ENCODE results near the gene ID4. TPM values are rescaled to one million over a fixed set of nuclear protein-coding genes. Genes with fewer than 3 reads are reported as not detected.

Gene ID4
- total RNA-seq, 4 donors from 2014 or later, result 29.2 to 147 (median 57.5) TPM

GRCh38 chr6:19796452-19796851 lies 40.7 kb upstream of the ID4 start:
- DNase-seq, result no peak
- Histone ChIP-seq H3K4me3 (no peak overlapping the region), H3K27ac (no peak overlapping the region), H3K36me3 (no peaks in the 10 kb centered on the region), H3K27me3 (no peaks in the 10 kb centered on the region), H3K4me1 (no peaks in the 10 kb centered on the region), H3K9me3 (no peaks in the 10 kb centered on the region)
- TF ChIP-seq POLR2A (IDR thresholded peaks at IDR 0.05), result no peak
- TF ChIP-seq CTCF (IDR thresholded peaks at IDR 0.05), result no peak
- intact Hi-C loops (cut with DNase I; ENCODE audit: low total_unique reads), result no loop called here

DNA sequence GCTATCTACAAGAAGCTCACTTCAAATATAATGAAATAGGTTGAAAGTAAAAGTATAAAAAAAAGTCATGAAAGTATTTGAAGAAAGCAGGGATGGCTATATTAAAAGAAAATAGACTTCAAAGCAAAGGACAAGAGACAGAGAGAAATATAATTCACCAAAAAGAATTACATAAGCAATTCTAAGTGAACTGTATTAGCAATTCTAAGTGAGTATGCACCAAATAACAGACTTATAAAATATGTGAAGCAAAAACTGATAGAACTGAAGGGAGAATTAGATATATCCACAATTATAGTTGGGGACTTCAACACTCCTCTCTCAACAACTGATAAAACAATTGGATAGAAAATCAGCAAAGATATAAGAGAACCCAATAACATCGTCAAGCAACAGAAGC lies 38.8 kb upstream of the ID4 start:
- no peaks in the 10 kb centered on the region for H3K36me3 ChIP-seq
- no peak for DNase-seq
- no peaks in the 10 kb centered on the region for H3K27me3 ChIP-seq
- no peaks in the 10 kb centered on the region for H3K4me1 ChIP-seq
- H3K4me3 ChIP-seq, result no peak overlapping the region
- H3K9me3 ChIP-seq, result no peaks in the 10 kb centered on the region
- no peak overlapping the region for H3K27ac ChIP-seq
- intact Hi-C loops (cut with DNase I; ENCODE audit: low total_unique reads), result no loop called here
- TF ChIP-seq CTCF (IDR thresholded peaks at IDR 0.05) (no peak), POLR2A (IDR thresholded peaks at IDR 0.05) (no peak)

- Histone ChIP-seq H3K9me3 (no peaks in the 10 kb centered on the region), H3K4me3 (no peak overlapping the region), H3K27me3 (no peaks in the 10 kb centered on the region), H3K36me3 (no peaks in the 10 kb centered on the region), H3K27ac (no peak overlapping the region), H3K4me1 (peaks cover 0 to 5% of the 10 kb centered on the region in 2 donors)
- intact Hi-C loops (cut with DNase I; ENCODE audit: low total_unique reads), result no loop called here
- DNase-seq, result no peak
- TF ChIP-seq POLR2A (IDR thresholded peaks at IDR 0.05) (no peak), CTCF (IDR thresholded peaks at IDR 0.05) (no peak)
These were observed 34.5 kb upstream of the ID4 start for GRCh38 chr6:19802656-19803055.

GRCh38 chr6:19803331-19804204 lies 33.6 kb upstream of the ID4 start:
- Histone ChIP-seq H3K27me3 (no peaks in the 10 kb centered on the region), H3K27ac (peak overlapping the region; percentile 52 to 86), H3K36me3 (no peaks in the 10 kb centered on the region), H3K4me3 (peak overlapping the region; percentile 20 to 46), H3K4me1 (peaks cover 0 to 5% of the 10 kb centered on the region in 2 donors), H3K9me3 (no peaks in the 10 kb centered on the region)
- TF ChIP-seq CTCF (IDR thresholded peaks at IDR 0.05), result no peak
- no peak for TF ChIP-seq POLR2A (IDR thresholded peaks at IDR 0.05)
- DNase-seq, result no peak
- intact Hi-C loops (cut with DNase I; ENCODE audit: low total_unique reads), result no loop called here

Measured in uterus (tissue), 4 donors.